ENCODE measurements around the gene CADPS.

- no peak for TF ChIP-seq CTCF (conservative IDR thresholded peaks at IDR 0.05 in 1 of 2, IDR thresholded peaks at IDR 0.05 in 1 of 2; ENCODE audit: extremely low read depth in 1 of 2, insufficient read depth in 1 of 2, low read depth in 1 of 2, low read length in 2 of 2)
- TF ChIP-seq EZH2 (IDR thresholded peaks at IDR 0.05; ENCODE audit: borderline replicate concordance, low read length), result no peak
Measured at GRCh38 chr3:62699728-62700127, 175.5 kb downstream of the CADPS start.

Measured in mammary epithelial cell (primary cell).